Pulmonary artery endothelial cell (primary cell): ENCODE data around the gene CDH4. TPM values are rescaled to one million over a fixed set of nuclear protein-coding genes. Genes with fewer than 3 reads are reported as not detected.

Experiments
- DNase-seq: peaks from one replicate; pipeline ENCODE4 v3.0.0-alpha.2; 2011; ENCODE audit warnings: low read depth, low spot score
- total RNA-seq: library from RNA; depleted of rRNA; stranded (reverse); fragments of >200 nt; gene quantifications from 2 replicates; pipeline ENCODE4 v1.2.3, GENCODE V29; 2014

The CDH4 gene
- total RNA-seq, 1 donor from 2014 or later: 7.5 TPM

DNA sequence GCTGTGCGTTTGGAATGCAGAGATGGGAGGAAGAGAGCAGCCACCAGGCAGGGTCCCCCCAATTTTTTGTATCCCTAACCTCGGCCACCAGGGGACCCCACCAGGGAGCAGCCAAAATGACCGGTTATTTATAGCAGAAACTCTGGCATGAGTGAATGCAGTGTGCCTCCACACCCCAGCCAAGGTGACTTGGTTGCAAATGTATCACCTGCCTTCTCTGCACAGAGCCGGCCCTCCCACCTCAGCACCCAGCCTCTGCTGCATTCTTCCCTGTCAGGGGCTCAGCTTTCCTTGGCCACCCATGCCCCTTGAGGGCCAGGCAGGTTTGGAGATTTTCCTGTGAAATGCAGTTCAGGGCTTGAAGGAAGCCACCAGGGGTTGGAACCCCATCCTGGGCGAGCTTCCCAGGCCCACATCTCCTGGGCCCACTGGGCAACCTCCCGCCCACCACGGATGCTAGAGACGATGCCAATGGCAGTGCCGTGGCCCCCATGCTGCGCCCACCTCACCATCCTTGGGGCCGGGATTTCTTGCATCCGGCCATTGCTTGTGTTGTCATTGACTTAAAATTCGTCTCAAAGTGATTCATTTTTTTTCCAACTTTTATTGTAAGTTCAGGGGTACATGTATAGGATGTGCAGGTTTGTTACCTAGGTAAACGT is 522.0 kb downstream of the CDH4 start:
- DNase-seq: no peak

DNA sequence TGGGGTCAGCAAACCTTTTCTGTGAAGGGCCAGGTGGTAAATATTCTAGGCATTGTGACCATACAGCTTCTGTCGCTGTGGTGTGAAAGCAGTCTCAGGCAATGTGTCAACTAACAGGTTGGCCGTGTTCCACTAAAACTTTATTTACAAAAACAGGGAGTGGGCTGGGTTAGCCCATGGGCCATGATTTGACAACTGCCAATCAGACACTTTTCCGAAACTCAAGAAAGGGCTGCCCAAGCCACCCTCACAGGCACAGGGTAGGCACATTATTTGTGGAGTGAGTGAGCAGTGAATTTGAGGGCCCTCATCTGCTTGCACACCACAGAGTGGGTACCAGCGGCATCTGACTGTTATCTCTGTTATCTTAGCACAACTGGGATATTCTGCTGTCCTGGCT is 523.4 kb downstream of the CDH4 start:
- no peak for DNase-seq

DNA sequence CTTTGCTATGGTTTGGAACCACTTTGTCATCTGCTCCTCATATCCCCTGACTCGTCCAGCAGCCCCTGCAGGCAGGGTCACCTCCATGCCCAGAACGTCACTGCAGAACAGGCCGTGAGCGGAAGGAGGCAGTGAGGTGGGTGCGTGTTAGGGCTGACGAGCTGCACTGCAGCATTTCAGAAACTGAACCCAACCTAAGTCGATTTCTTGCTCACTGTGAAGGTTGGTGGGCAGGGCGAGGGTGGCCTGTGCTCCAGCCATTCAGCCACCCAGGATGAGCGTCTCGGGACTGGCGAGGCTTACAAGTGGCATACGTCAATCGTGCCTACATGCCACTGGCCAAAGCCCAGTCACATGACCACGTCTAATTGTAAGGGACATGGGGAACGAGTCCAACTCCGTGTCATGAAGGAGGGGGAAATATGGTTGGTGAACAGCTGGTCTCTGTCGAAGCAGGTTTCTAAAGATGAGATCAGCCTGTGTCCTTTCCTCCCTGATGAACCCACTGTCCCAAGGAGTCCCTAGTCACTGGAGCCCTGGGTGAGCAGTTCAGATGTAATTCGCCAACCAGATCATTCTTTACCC is 524.5 kb downstream of the CDH4 start:
- no peak for DNase-seq

DNA sequence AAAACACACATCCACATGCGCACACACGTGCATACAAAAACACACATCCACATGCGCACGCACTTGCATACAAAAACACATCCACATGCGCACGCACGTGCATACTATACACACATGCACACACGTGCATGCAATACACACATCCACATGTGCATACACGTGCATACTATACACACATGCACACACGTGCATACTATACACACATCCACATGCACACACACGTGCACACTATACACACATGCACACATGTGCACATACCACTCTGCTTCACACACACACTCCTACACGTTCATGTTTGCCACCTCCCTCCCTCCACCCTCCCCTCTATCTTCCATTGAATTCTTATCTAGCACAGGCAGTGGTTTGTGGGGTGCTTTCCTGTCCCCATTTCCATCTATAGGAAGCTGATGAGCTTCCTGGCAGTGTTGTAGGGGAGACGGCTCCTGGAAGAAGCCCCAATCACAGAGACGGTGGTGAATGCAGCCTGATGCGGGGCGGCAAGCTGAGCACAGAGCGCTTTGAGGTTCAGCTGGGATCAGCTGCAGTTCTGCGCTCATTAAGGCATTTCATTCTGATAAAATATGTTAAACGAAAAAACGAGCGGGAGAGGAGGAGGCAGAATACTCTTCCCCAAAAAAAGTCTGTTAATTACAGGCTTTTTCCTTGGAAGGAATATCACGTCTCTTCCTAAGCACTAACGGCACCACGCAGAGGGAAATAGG is 525.9 kb downstream of the CDH4 start:
- no peak for DNase-seq

DNA sequence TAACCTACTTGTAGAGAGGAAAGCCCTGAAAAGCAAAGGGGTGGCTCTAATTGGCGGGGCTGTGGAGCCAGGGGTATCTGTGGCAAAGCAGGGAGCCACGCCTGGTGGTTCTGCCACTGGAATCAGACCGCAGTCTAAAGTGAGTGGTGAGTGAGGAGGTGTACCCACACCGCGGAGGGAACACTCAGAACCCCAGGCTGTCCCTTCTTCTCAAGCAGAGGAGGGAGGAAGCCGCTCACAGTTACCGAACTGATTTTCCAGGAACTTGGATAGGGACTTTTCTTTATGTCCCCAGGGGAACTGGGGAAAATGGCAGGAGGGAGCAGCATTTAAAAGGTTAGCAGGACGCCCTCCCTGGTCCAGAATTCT is 526.4 kb downstream of the CDH4 start:
- no peak for DNase-seq

DNA sequence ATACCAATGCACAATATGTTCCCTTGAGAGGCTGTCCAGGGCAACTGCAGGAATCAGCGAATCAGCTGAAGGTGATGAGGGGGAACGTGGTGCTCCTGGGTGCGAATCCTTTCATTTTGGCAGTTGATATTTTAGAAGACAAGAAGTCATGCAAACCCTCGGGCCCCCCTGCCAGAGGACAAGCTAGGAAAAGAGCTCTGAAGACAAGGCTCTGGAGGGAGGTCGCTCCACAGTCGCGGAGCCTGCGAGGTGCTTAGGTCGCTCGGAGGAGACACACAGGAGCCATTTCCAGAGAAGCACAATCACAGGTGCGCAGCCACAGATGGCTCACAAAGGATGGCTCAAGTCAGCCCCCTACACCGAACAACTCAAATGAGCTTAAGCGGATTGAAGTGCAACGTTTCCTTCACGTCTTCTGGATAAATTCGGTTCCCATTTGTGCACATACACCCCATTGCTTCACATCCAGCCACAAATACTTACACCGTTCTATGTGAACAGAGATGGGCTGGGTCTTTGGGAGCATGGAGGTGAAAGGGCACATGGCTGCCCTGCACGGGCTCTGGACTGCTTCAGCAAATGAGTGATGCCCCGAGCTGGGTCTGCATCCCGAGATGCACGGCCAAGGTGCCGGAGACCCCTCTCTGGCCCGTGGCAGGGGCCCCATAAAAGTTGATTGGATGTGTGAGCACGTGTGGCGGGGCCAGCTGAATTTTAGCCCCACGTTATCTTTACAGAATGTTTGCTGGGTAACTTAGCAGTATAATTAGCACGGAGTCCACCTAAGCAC is 527.3 kb downstream of the CDH4 start:
- DNase-seq: no peak

DNA sequence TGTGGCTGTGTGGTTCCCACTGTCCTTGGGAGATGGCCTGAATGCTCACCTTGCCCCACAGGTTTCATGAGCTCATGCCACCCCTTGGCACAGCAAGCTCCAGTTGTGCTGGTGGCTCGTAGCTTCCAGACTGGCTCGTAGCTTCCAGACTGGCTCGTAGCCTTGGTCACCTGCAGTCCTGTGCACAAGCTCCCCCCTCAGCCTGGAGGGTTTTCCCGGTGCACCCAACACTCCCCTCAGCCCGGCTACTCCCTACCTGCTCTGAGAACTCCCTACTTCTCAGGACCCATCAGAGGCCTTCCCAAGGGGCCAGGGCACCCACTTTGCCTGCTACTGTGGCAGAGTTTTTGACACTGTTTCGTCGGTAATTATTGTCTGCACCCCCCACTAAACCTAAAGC is 528.0 kb downstream of the CDH4 start:
- no peak for DNase-seq

DNA sequence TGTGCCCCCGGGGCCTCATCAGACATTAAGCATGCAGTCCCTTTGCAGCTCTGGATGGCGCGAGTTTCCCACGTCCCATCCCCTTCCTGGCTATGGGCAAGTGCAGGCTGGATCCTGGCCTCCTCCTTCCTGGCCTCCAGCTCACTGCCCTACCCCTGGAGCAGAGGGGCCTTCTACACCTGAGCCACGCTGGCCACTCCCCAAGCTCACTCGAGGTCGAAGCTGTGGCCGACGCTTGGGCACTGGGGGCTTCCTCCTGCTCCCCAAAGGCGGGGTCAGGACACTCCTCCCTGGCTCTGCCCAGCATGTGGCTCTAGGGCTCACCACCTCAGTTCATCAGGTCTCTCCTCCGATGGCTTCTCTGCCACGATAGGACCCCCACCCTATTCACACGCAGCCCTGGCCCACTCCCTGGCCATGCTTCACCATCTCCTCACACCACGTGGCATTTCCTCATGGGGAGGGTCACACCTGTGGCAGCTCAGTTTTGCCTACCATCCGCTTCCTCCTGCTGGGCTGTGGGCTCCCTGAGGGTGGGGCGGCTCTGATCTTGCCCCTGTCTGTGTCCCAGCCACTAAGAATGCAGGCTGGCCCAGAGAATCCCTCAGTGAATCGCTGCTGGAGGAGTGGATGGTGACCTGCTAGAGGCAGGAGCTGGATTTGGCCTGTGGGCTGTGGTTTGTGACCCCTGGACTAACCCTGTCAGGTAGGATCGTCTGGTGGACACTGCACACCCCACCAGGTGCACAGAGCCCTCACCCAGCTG is 532.9 kb downstream of the CDH4 start:
- DNase-seq: no peak

DNA sequence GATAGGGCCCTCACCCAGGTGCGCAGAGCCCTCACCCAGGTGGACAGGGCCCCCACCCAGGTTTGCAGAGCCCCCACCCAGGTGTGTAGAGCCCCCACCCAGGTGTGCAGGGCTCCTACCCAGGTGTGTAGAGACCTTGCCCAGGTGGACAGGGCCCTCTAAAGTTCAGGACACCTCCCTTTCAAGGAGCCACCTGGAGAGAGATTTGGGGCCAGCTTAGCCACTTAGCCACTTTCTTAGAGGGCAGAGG is 533.4 kb downstream of the CDH4 start:
- DNase-seq: no peak

DNA sequence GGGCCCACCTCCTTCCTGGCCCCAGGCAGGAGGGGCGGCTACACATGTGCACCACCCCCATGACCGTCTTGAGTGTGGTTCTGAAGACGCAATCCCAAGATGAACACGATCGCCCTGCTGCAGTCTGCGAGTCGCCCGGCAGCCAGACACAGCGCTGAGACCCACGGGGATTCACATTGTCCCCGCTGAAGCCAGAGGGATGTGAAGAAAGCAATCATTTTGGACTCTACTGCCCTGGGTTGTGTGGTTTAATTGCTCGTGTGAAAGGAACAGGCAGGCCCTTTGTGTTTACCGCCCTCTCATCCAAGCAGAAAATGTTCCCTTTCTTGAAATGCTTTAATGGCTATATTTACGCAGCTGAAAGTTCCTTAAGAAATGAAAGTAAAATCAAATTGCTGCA is 534.2 kb downstream of the CDH4 start:
- no peak for DNase-seq

DNA sequence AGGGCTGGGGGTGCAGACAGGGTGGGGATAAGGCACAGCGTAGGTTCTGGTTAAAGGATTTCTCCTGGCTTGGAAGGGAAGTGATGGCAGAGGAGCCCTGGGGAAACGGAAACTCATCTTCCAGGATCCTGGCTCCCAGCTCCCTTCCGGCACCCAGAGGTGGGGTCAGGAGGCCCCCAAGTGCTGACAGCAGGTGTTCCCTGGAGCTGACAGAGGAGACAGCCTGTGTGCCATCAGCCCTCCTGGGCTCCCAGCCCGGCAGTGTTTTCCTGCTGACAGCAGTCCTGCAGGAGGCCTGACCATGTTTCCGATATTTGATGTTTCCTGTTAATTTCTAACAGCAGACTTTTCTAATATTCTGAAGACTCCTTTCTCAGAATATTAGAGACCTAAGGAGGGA is 536.3 kb downstream of the CDH4 start:
- no peak for DNase-seq

DNA sequence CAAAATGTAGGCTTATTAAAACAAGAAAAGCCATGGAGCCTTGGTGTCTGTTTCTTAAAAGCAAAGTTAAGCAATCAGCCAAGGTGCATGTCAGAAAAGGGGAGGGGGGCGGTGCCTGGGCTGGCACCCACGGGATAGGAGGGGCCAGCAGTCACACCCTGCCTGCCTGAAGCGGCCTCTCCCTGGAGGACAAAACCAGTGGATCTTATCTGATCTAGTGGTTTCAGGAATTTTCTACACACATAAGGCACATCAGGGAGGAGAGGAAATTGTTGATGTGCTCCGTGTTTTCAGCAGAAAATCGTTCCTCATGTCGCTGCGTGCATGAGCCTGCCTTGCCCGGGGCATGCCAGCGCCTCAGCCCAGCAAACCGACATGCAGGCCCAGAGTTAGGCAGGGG is 537.3 kb downstream of the CDH4 start:
- DNase-seq: no peak

DNA sequence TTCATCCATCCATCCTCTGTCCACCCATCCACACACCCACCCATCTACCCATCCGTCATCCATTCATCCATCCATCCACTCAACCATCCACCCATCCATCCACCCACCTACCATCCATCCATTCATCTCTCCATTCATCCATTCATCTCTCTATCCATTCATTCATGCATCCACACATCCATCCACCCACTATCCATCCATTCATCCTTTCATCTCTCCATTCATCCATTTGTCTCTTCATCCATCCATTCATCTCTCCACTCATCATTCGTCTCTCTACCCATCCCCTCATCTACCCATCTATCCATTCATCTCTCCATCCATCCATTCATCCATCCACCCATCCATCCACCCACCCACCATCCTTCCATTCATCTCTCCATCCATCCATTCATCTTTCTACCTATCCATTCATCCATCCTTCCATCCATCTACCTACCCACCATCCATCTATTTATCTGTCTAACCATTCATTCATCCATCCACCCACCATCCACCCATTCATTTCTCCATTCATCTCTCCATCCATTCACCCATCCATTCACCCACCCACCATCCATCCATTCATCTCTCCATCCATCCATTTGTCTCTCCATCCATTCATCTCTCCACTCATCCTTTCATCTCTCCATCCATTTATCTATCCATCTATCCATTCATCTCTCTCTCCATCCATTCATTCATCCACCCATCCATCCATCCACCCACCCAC is 538.2 kb downstream of the CDH4 start:
- no peak for DNase-seq

DNA sequence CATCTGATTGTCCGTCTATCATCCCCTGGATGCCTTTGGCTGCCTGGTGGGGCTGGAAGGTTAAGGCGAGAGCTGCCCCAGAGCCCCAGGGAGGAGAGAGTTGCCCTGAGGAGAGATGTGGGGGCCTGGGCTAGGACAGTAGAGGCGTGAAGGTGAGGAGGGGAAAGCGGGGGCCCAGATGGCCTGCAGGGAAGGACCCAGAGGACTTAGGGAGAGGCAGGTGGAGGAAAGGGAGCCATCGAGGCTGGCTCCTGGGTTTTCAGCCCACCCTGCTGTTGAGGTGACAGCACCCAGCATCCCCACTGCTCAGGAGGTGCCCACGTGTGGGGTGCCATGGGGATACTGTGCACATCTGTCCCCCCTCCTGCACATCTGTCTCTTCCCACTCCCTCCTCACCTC is 539.9 kb downstream of the CDH4 start:
- no peak for DNase-seq

DNA sequence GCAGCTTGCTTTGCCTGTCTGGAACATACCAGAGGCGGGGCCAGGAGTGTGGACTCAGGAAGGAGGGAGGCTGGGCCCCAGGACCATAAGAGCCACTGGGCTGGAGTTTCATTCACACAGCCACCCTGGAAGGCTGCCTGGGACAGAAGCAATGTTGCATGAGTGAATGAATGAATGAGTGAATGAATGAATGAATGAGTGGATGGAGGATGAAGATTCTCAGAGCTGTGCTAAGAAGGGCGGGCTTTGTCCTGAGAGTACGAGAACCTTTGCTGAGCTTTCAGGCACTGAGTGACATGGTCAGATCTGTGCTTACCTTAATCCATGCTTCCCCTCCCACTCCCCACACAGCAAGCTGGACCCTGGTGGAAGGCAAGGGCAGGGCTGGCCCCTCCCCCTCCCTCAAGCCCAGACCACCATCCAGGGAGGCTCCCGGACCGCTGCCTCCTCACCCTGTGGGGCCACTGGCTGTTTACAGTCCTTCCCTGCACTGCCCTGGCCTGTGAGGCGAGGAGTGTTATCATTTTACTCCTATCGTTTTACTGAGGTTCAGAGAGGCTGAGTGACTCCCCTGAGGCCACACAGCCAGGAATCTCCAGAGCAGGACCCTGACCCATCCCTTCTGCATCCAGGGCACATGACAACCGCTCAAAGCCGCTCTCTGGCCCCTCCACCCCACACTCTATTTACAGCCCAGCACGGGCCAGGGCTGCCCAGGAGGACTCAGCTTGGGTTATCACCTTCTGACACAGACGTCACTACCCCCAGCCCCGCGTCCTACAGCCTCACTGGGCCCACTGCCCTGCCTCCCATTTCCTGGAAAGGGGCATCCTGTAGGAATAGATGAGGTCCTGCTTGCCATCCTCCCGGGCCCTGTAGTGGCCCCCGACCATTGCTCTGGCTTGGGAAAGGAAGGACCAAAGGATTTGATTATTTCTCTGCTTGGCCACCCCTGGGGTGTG is 543.9 kb downstream of the CDH4 start:
- no peak for DNase-seq

DNA sequence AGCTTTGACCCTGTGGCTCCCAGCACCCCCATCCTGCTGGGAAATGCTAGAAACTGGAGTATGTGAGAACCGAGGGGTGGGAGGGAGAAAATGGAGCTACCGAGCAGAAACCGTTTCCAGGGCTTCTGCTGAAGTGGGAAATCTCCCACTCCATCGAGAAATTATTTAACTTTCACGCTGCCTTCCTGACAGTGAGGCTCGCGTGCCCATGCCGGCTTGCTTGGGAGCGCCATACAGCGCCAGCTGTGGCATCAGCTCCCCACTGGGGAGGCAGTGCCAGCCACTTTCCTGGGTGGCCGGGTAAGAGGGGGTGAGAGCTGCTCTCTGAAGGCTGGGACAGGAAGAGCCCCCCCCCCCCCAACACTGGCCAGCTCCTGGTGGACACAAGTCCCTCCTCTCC is 544.7 kb downstream of the CDH4 start:
- no peak for DNase-seq

DNA sequence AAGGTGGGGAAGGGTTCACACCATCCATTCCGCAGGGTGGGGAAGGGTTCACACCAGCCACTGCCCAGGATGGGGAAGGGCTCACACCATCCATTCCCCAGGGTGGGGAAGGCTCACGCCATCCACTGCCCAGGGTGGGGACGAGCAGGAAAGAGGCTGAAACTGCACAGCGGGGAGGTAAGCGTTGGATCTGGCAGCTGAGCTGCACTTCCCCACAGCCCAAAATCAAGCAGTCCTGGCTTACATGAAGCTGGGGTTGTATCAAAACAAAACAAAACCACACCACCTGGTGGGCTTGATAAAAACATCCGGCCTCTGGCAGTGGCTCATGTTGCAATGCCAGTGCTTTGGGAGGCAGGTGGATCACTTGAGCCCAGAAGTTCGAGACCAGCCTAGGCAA is 545.1 kb downstream of the CDH4 start:
- DNase-seq: no peak

DNA sequence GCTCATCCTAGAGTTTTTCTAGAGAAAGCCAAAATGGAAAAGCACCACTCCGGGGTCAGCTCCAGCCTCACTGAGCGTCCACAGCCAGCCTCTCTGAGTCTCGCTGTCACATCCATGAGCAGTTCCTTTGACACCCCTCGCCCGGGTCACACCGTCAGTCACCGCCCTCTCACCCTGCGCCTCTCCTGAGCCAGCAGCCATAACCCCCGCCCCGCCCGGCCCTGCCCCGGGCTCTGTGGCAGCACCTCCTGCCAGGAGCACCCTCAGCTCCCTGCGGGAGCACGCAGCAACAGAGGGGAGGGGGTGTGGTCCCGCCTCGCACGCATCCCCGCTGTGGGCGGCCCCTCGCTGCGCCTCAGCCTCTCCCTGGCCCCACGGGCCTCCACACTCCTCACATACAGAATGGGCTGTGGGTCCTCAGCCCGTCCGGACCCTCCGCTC is 545.9 kb downstream of the CDH4 start:
- DNase-seq: no peak

DNA sequence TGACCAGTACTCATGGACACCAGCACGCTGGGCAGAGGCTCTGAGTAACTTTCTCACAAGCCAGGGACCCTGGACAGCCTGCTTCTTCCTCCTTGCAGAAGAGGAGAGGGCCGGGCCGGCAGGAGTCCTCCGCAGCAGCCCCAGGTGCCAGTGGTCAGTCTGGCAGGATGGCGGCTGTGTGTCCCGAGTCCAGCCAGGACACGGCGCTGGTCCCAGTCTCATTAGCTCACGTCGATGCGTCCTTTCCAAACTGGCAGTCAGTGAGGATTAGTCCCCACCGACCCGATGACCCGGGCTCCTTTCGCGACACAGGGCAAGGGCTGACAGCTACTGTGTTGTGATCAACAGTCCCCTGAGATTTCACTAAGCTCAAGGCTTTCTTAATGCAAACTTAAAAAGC is 546.6 kb downstream of the CDH4 start:
- DNase-seq: no peak

DNA sequence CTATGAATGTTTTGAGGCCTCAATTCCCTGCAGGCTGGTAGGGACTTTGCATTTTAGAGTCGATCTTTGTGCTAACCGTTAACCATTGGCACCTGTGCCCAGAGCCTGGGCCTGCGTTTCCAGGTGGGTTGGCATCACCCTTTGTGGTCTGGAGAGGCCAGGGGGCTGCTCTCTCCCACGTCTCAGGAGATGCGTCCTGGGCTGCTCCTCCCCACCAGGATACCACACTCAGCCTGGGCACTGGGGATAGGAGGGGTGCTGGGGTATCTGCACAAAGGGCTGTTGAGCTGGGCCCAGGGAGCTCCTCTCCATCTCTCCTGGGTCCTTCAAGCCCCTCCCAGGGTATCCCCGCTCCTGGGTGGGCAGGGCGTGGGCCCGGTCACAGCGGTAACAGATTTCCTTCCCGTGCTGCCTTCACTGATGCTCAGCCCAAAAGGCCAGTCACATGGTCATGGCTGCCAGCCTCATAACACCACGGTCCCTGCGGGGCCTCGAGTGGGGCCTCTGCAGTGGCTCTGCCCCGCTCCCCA is 547.4 kb downstream of the CDH4 start:
- DNase-seq: no peak
